Stimulated activated CD8-positive, alpha-beta memory T cell treated with anti-CD3 and anti-CD28 coated beads, Interleukin-4, amount 100 ng/mL, for 1 hour (primary cell): ENCODE results near the gene LTBP2.

Source experiments
- DNase-seq, 2 donors: peaks; one replicate each; pipeline ENCODE4 v3.0.0-alpha.2; 2020; ENCODE audit warnings: low read depth in 2 of 2, low spot score in 1 of 2

Gene LTBP2

GRCh38 chr14:74613211-74613914, 1.3 kb upstream of the LTBP2 start:
- no peak for DNase-seq

- DNase-seq: peak; percentile 43 to 66
Observed at GRCh38 chr14:74612350-74613021, 449 bp upstream of the LTBP2 start.

GRCh38 chr14:74610866-74611649, 979 bp downstream of the LTBP2 start:
- no peak for DNase-seq

GRCh38 chr14:74610199-74610865, 1.7 kb downstream of the LTBP2 start:
- no peak for DNase-seq

- DNase-seq: no peak
Observed at GRCh38 chr14:74609721-74610120, 2.3 kb downstream of the LTBP2 start.

GRCh38 chr14:74608959-74609611, 3.0 kb downstream of the LTBP2 start:
- peak; percentile 77 for DNase-seq

- no peak for DNase-seq
Observed at GRCh38 chr14:74606727-74607126, 5.3 kb downstream of the LTBP2 start.

GRCh38 chr14:74605531-74606223, 6.4 kb downstream of the LTBP2 start:
- DNase-seq: no peak

GRCh38 chr14:74604911-74605310, 7.1 kb downstream of the LTBP2 start:
- no peak for DNase-seq

GRCh38 chr14:74604157-74604556, 7.9 kb downstream of the LTBP2 start:
- no peak for DNase-seq

- DNase-seq: no peak
Observed at GRCh38 chr14:74601982-74602381, 10.1 kb downstream of the LTBP2 start.

- no peak for DNase-seq
Observed at GRCh38 chr14:74599946-74600345, 12.1 kb downstream of the LTBP2 start.

GRCh38 chr14:74599321-74599761, 12.7 kb downstream of the LTBP2 start:
- no peak for DNase-seq

GRCh38 chr14:74596741-74597450, 15.1 kb downstream of the LTBP2 start:
- no peak for DNase-seq

- DNase-seq: no peak
Observed at GRCh38 chr14:74595006-74595735, 16.9 kb downstream of the LTBP2 start.

- DNase-seq: no peak
Observed at GRCh38 chr14:74594606-74595005, 17.4 kb downstream of the LTBP2 start.

- DNase-seq: no peak
Observed at GRCh38 chr14:74594029-74594428, 18.0 kb downstream of the LTBP2 start.

GRCh38 chr14:74593241-74593953, 18.6 kb downstream of the LTBP2 start:
- no peak for DNase-seq
